HG03025 (cell line): ENCODE measurements around the gene DEDD.
A peak's percentile ranks its signal among the peaks of the same experiment; 100 is the strongest.
"Not testable (repeated sequence)": the region's sequence is repeated elsewhere in the genome, so short reads cannot be mapped to it uniquely, and the experiment has no call there.

Experiments
- ATAC-seq: cut with Tn5 transposase; IDR thresholded peaks from one replicate; pipeline ENCODE4 v1.9.1; 2021; ENCODE audit warnings: mild to moderate bottlenecking, moderate library complexity; ENCODE audit not compliant: unreplicated experiment, low FRiP score

The DEDD gene

DNA sequence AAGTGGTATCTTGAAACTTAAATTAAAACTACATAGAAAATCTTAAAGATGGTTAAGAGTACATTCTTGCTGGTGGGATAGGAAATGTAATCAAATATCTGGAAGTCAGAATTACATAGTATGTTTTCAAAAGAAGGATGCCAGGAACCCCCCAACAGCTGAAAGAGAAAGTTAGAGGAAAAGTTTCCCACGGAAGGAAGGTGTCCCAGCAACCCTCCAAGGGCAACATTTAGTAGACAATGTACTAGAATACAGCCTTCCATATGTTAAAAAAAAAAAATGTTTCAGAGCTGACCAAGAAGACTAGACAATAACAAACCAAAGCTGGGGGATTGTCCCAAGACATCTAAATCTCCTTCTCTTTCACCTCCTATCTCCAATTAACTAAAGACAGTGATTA is 2.2 kb downstream of the DEDD start:
- no peak for ATAC-seq

DNA sequence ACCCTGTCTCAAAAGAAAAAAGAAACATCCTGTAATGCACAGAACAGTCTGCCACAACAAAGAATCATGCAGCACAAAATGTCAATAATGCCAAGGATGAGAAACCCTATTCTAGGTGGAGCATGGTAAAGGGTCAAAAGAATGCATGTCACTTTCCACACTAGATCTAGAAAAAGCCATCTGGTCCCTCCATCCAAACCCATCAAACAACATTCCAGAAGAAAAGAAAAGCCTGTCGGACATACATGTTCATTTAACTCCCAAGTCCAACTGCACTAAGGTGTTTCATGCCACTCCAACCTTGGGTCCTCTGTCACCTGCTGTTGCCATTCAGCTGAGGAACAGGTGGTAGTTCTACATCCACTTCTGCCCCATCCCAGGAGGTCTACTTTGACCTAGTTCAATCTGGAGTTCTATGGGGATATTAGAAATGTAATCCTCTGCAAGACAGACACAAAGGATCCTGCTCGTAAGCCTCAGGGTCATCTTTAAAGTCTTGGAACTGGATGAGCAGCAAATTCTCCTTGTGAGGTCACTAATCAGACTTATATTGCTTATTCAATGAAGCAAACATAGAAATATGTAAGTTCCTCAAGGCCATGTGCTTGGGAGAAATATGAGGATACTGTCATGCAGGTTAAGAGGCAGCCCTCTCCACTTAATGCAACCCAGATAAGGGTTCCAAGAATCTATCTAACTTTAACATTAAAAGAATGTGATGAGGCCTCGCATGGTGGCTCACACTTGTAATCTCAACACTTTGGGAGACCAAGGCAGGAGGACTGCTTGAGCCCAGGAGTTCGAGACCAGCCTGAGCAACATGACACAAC is 3.7 kb downstream of the DEDD start:
- no peak for ATAC-seq

DNA sequence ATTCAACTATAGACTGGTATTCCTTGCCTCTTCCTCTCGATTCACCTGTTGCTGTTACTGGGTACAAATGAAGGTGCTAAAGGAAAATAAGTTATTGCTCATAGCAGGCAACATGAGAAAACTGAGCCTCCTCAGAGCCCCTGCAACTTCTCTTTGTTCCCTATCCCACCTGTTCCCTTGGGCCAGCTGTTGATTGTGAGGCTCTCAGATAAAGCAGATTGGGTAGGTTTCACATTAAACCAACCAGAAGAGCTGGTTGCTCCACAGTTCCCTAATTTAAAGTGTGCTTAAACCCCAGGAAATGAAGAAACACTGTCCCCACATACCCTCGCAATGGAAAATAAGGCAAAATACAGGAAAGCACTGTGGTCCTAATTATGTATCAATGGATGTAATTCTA is 4.8 kb downstream of the DEDD start:
- no peak for ATAC-seq

GRCh38 chr1:161122967-161123366 is 9.5 kb downstream of the DEDD start:
- ATAC-seq = no peak

- ATAC-seq = no peak
Measured at GRCh38 chr1:161121834-161122233, 10.6 kb downstream of the DEDD start.

GRCh38 chr1:161121042-161121650 is 11.3 kb downstream of the DEDD start:
- no peak for ATAC-seq

DNA sequence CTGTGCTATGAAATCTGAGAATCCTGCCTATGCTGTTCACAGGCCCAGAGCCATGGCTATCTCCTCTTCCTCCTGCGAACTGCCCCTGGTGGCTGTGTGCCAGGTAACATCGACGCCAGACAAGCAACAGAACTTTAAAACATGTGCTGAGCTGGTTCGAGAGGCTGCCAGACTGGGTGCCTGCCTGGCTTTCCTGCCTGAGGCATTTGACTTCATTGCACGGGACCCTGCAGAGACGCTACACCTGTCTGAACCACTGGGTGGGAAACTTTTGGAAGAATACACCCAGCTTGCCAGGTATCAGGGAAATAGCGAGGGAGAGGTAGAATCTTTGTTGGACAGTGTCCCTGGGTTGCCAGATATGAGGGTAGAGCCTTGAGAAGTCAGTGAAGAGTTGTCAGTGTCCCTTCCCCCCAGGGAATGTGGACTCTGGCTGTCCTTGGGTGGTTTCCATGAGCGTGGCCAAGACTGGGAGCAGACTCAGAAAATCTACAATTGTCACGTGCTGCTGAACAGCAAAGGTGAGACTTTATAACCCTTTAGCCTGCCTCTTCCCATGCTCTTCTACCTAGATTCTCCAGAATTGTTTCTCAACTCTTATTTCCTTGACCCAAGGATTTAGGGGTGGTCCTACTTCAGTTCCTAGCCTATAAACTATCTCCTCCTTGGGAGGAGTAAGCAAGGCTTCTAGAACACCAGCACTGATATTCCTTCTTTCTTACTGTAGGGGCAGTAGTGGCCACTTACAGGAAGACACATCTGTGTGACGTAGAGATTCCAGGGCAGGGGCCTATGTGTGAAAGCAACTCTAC is 13.2 kb downstream of the DEDD start:
- ATAC-seq = no peak

GRCh38 chr1:161117759-161118581 is 14.5 kb downstream of the DEDD start, which contains the start of the genes NIT1 and PFDN2:
Gene NIT1, plus strand, starts transcription at chr1:161118105. Its CDS starts 72 bp downstream, at chr1:161118177.
Gene PFDN2, minus strand, starts transcription at chr1:161118037. Its CDS starts 11 bp downstream, at chr1:161118026.
- peak; percentile 70 for ATAC-seq

- not testable (repeated sequence) for ATAC-seq
Measured at GRCh38 chr1:161115961-161116360, 16.5 kb downstream of the DEDD start.

DNA sequence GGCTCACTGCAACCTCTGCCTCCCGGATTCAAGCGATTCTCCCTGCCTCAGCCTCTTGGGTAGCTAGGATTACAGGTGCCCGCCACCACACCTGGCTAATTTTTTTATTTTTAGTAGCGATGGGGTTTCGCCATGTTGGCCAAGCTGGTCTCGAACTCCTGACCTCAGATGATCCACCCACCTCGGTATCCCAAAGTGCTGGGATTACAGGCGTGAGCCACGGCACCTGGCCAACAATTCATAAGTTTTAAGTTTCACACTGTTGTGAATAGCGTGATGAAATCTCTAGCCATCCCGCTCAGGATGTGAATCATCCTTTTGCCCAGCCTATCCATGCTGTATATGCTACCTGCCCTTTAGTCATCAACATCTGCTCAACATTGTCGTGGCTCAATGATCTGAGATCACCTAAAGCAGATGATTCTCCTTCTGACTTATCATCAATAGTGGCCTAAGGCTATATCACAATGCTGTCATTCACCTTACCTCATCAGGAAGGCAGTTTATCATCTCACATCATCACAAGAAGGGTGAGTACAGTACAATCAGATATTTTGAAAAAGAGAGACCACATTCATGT is 17.2 kb downstream of the DEDD start:
- ATAC-seq = no peak

DNA sequence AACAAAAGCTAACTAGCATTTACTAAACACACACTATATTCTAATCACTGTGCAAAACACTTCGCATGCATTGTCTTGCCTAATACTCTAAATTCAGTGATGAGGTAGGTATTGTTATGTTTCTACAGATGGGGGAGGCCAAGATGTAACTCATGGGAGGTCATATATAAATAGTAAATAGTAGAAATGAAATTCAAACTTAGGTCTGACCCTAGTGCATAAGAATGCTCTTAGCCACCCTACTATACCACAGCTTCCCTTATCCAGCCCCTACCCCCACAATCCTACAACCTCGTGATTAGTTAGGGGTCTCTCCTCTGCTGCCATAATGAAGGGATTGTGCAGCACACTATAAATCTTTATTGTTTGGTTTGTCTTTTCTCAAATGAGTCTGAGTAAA is 17.9 kb downstream of the DEDD start:
- ATAC-seq = no peak

DNA sequence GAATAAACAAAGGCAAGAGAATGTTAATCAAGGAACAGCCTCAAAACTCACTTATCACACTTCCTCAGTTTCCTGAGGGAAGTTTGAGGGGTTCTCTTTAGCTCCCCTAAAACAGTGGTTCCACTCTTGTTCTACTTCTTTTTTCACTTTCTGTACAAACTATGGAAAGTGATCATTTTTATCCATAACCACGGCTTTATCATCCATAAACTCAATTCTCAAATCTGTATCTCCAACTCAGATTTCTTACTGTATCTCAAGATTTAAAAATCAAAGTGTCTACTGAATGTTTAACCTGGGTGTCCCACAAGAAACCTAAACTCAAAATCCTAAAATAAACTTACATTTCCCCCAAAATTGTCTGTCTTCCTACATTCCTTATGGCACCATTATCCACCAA is 18.6 kb downstream of the DEDD start:
- ATAC-seq = no peak

GRCh38 chr1:161111527-161111926 is 20.9 kb downstream of the DEDD start:
- ATAC-seq = no peak

DNA sequence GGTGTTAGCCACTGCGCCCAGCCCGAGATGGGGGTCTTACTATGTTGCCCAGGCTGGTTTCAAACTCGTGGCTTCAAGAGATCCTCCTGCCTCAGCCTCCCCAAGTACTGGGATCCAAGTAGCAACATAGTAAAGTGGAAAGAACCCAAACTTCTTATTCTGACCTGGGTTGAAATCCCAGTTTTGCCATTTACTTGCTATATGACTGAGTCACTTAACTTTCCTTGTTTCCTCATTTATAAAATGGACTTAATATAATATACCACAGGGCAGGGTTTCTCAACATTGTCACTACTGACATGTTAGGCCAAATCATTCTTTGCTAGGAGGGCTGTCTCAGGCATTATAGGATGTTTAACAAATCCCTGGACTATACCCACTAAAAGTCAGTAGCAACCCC is 21.4 kb downstream of the DEDD start:
- ATAC-seq = no peak

GRCh38 chr1:161106431-161106830 is 26.0 kb downstream of the DEDD start:
- ATAC-seq = no peak

GRCh38 chr1:161100556-161100955 is 31.9 kb downstream of the DEDD start:
- no peak for ATAC-seq

- no peak for ATAC-seq
Measured at GRCh38 chr1:161099090-161099802, 33.2 kb downstream of the DEDD start.

GRCh38 chr1:161098210-161099068 is 34.0 kb downstream of the DEDD start, which contains the start of gene KLHDC9:
Gene KLHDC9, plus strand, starts transcription at chr1:161098361. Its CDS starts 175 bp downstream, at chr1:161098536.
- peak; percentile 58 for ATAC-seq
